HG02870 (cell line): ENCODE measurements around the gene ASGR1.
"Not testable (repeated sequence)": the region's sequence is repeated elsewhere in the genome, so short reads cannot be mapped to it uniquely, and the experiment has no call there.

Source experiments
- ATAC-seq: cut with Tn5 transposase; IDR thresholded peaks from one replicate; pipeline ENCODE4 v1.9.1; 2021; ENCODE audit warnings: mild to moderate bottlenecking, moderate library complexity; ENCODE audit not compliant: unreplicated experiment

ASGR1 gene

DNA sequence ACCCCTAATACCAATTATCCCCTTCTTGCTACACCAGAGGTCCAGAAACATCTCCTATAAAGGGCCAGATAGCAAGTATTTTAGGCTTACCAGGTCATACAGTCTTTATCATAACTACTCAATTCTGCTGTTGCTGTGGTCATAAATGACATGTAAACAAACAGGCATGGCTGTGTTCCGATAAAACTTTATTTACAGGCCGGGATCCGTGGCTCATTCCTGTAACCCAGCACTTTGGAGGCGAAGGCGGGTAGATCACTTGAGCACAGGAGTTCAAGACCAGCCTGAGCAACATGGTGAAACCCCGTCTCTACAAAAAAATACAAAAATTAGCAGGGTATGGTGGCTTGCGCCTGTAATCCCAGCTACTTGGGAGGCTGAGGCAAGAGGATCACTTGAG, 12.3 kb downstream of the ASGR1 start:
- no peak for ATAC-seq

DNA sequence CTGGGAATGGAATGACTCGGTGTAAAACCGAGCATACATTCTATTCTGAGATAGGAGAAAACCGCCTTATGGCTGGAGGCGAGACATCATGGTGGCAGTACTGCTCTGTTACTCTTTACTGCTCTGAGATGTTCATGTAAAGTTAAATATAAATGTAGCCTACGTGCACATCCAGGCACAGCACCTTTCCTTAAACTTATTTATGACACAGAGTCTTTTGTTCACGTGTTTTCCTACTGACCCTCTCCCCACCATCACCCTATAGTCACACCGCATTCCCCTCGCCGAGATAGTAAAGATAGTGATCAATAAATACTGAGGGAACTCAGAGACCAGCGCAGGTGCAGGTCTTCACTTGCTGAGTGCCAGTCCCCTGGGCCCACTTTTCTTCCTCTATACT, 19.6 kb downstream of the ASGR1 start:
- not testable (repeated sequence) for ATAC-seq

DNA sequence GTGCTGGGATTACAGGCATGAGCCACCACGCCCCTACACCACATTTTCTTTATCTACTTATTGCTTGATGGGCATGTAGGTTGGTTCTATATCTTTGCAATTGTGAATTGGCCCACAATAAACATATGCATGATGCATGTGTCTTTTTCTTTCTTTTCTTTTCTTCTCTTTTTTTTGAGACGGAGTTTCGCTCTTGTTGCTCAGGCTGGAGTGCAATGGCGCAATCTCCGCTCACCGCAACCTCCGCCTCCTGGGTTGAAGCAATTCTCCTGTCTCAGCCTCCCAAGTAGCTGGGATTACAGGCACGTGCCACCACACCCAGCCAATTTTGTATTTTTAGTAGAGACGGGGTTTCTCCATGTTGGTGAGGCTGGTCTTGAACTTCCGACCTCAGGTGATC, 20.7 kb downstream of the ASGR1 start:
- not testable (repeated sequence) for ATAC-seq

DNA sequence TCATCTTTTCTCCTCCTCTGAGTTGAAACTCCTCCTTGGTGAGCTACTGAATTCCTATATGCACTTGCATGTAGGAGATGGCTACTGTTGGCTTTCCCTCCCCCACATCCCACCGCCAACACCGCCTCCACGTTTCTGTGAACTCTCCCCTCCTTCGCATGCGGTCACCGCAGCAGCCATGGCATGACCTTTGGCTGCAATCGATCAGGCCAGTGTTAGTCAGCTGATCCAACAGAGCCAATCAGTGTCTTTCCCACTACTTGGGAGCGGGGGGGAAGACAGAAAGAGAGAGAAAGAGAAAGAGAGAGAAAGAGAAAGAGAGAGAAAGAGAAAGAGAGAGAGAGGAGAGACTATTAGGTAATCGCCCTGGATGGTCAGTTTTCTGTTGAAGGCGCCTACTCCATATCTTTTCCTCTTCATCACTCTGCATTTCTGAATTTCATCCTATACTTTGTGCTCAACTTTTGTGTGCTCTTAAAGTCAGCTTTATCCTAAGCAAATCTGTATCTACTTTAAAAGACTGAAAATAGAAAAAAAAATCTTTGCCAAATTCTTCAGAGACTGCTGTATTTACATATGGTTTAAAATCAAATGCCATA, 22.7 kb downstream of the ASGR1 start:
- no peak for ATAC-seq

DNA sequence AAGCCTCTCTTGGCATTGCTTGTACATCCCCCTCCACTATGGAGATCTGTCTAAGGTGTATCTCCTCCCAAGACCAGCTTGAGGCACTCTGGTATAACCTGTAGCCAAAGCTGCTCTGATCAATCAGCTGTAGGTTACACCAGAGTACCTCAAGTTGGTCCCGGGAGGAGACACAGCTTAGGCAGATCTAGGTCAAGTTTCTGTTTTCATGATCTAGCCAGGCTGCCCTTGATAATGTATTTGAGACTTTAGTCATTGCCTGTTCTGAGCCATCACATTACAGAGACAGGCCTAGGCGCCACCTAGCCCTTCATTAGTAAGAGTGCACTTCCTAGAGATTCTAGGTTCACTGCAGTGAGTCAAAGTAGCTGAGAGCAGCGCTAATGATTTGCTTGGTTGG, 31.4 kb downstream of the ASGR1 start:
- ATAC-seq, result no peak

DNA sequence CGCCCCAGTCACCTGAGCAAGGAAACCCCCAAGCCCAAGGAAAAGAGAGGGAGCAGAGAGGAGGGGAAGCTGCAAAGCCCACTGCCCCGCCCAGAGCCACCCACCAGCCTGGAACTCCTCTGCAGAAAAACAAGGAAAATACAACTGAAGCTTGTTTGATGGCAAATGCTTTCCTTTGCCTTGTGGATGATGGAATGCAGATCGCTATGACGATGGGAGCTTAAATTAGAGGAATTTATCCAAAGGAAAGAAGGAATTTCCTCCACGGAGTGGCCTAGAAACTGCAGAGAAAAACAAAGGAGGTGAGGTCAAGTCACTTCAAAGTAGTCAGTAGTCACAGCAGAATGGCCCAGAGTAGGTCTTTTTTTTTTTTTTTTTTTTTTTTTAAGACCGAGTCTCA, 33.1 kb downstream of the ASGR1 start:
- no peak for ATAC-seq

DNA sequence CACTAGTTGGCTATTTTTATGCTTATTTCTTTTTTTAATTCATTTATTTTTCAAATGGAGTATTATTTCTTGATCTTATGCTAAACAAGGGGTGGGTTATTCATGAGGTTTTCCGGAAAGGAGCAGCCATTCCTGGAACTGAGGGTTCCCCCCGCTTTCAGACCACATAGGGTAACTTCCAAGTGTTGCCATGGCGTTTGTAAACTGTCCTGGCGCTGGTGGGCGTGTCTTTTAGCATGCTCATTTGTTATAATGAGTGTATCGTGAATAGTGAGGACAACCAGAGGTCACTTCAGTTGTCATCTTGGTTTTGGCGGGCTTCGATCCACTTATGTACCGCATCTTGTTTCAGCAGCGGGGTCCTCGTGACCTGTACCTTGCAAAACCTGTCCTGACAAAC, 35.0 kb downstream of the ASGR1 start:
- no peak for ATAC-seq

DNA sequence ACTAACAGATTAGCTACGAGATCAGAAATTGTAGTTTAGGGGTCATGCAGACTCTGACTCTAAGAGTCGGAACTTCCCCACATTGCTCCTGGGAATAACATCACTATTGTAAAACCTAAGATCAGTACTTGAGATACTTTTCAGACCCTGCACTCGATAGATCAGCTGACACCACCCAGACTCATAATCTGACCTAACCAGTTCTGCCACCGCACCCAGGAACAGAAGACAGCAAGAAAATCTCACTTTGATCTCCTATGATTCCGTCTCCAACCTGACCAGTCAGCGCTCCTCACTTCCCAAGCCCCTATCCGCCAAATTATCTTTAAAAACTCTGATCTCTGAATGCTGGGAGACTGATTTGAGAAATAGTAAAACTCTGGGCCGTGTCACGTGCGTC, 37.3 kb downstream of the ASGR1 start:
- no peak for ATAC-seq

DNA sequence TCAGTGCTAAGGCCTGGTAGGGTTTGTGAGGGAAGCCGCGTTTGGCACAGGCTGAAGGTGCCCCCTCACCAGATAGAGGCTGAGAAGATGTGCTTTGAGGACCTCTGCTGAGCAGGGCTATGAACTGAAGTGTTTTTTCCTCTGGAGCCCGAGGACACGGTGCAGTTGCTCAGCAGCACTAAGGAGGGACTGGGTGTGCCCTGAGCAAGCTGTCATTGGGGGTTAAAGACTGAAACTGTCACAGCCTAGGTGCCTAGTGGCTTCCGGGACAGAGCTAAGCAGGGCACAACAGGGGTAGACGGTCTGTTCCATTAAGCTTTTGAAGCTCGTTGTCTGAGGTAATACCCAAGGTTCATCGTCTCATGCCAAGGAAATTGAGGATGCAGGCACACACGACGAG, 39.8 kb downstream of the ASGR1 start:
- no peak for ATAC-seq

DNA sequence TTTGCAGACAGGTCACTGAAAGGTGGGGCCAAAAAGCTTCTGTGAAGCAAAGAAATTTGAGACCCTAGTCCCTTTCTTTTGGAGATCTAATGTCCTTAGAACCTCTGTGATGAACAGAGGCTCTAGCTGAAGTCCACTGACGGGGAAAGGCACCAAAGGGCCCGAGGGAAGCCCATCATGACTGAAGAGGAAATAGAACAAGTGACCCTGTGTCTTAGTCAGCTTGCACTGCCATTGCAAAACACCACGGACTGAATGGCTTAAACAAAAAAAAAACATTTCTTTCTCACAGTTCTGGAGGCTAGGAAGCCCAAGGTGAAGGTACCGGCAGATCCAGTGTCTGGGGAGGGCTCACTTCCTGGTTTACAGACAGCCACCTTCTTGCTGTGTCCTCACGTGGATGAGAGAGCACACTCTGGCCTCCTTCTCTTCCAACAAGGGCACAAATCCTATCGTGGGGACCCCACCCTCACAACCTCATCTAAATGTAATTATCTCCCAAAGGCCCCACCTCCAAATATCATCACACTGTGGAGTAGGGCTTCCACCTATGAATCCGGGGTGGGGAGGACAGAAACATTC, 40.3 kb downstream of the ASGR1 start:
- ATAC-seq, result no peak

DNA sequence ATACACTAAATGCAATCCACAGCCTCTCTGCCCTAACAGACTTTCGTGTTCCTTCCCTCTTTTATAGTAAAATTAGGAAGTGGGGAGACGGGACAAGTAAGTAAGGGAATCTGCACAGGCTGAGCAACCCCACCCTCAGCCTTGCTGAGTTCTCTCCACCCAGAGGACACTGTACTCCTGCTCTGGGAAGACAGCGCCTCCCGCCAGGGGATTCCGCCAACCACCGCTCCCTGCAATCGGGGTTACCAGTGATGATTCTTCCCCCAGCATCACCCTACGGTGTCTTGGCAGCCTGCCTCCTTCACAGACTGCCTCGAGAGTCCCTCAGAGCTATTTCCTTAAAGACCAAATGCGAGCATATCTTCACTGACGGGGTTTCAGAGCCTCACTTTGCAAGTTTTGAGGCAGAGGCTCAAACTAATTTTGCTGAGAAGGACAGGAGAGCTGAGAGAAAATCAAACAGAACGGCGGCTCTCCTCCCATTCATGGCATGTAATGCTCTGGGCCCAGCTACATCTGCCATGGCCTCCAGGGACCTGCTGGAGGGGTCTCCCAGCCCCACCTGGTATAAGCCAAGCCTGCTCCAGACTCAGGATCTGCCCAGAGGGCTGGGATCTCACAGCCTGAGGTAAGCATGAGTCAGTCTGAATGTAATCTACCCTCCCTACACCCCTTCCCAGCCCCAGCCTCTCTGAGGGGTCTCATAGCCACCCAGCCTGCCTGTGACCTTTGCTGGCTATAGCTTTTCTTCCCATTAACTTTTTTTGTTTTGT, 41.8 kb downstream of the ASGR1 start:
- ATAC-seq, result no peak

DNA sequence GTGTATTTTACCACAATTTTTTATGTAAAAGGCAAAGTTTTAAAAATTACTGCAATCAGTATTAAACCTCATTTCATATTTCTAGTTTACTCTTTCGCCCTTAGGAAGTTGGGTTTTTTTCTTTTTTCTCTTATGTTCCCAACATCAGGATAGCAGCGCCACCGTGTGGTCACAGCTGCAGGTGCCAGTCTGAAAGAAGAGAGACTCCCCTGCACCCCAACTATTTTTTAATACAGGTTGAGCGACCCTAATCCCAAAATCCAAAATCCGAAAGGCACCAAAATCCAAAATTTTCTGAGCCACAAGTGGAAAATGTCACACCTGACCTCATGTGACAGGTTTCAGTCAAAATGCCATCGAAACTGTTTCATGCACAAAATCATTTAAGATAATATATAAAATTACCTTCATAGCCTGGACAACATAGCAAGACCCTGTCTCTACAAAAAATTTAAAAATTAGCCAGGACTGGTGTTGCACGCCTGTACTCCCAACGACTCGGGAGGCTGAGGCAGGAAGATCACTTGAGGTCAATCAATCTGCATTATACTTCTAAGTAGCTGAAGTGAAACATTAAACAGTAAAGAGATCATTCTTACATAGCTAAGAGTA, 42.8 kb downstream of the ASGR1 start:
- no peak for ATAC-seq

DNA sequence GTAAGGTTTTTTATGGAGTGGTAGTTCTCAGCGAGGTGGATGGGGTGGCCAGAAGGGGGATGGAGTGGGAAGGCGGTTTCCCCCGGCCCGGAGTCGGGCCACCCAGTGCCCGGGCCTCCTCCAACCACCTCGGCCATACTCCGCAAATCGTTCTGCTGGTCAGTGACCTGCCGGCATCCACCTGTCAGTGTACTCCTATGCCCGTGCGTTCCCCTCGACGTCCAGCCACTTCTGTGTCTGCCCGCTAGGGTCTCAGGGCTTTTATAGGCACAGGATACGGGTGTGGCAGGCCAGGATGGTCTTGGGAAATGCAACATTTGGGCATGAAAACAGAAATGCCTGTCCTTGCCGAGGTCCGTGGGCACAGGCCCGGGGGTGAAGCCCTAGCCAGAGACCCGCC, 45.3 kb downstream of the ASGR1 start:
- no peak for ATAC-seq

DNA sequence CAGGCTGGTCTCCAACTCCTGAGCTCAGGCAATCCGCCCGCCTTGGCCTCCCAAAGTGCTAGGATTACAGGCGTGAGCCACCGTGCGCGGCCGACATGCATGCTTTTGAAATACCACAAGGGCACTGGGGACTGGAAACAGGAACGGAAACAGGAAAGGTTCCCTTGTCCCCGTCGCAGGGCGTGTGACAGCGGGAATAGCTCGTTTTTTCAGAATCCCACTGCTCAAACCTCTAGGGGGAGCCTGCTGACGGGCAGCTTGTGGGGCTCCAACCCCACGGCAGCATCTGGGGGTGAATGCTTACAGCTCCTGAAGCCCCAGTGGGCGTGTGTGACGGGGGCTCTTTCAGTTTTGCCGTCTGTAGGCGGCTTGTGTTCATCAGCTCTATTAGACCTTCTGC, 45.7 kb downstream of the ASGR1 start:
- ATAC-seq, result no peak

DNA sequence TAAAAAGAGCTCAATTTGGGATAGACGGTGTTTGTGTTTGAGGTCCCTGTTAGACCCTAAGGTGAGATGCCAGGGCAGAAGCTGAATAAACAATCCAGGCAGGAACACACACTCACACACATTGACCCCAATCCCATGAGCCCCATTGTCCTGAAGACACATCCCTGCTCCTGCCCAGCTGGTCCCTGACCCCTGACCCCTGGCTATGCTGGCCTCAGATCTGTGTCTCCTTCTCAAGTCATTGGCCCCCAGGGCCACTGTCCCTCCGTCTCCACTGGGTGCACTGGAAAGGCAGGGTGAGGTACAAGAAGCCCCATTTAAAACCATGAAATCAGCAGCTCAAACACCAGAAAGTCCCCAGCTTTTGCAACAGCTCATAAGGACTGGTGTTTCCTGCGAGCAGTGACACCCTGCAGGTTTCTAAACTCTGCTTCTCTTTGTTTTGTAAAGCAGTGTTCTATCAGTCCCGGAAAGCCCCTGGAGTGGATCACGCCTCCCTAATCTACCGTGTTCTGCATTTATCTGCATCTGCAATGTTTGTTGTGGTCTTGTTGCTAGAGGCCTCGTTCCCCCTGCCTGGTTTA, 46.6 kb downstream of the ASGR1 start:
- no peak for ATAC-seq

DNA sequence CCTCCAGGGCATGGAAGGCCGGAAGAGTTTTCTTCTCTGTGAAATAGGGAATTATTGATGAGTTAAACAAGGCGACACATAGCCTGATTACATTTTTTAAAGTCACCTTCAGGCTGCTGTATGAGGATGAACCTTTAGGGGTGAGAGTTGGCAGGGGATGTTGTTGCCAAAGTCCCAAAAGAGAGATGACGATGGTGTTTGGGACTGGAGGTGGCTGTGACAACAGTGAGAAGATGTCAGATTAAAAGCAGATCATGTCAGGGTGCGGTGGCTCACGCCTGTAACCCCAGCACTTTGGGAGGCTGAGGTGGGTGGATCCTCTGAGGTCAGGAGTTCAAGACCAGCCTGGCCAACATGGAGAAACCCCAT, 47.8 kb downstream of the ASGR1 start:
- no peak for ATAC-seq

DNA sequence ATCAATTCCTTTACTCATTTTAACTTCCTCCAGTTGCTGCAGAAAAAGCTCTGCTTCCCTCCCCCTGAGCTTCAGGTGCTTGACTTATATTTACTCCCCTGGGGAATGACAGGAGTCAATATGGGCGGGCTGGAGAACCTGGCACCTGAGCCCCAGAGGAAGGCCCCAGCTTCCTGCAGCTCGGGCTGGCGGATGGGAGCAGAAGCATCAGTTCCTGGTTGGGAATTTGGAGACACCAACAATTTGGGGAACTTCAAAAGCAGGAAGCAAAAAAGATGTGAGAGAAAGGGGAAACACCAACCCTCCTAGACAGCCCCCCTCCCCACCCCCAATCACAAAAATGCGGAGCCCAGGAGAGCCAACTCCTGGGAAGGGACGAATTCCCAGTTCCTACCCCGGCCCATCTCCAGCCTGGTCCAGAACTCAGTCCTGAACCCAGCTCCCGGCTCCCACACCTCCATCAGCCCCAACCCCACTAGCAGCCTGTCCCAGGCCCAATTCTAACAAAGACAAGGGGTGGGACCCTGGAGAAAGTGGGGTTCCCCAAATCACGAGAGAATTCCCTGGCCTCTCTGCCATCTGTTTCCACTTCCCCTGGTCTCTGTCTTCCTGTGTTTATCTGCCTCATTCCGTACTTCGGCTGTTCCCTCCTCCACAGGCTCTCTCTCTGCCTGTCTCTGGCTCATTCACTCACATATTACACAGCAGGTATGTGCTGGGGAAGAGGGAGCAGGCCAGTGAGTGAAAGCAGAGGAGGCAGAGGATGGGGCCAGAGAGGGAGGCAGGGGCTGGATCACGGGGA, 48.3 kb downstream of the ASGR1 start:
- no peak for ATAC-seq

DNA sequence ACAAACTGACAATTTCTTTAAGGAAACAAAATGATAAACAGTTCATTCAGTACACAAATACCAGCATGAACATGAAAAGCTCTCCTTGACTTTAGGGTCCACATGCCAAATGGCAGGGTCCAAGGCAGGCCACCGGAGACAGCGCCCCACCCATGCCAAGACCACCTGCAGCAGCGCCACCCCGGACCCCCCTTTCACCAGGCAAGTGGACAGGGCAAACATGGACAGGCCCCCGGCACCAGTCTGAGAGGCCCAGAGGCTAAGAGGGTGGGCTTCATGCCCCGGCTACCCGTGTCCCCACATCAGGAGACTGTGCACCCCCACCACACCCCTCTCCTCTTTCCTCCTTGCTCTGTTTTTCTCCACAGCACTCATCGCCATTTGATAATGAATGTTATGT, 49.9 kb downstream of the ASGR1 start:
- ATAC-seq, result no peak

DNA sequence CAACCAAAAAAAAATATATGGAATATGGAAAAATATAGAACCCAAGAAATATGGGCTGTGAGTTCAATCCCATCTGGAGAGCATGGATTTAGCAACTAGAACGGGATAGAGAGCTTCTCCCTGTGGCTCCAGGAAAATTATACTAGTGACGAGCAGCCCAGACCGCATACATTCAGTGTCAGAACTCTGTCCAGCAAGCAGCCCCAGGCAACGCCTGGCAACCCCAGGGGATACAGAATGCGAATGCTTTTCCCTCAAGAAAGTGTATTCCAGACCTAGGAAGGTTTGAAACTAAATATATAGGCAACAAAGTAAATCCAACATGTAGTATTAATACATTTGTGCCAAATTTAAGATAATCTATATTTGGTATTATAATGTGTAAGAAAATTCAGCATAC, 51.0 kb downstream of the ASGR1 start:
- ATAC-seq, result no peak

DNA sequence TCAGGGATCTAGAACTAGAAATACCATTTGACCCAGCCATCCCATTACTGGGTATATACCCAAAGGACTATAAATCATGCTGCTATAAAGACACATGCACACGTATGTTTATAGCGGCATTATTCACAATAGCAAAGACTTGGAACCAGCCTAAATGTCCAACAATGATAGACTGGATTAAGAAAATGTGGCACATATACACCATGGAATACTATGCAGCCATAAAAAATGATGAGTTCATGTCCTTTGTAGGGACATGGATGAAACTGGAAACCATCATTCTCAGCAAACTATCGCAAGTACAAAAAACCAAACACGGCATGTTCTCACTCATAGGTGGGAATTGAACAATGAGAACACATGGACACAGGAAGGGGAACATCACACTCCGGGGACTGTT, 51.7 kb downstream of the ASGR1 start:
- not testable (repeated sequence) for ATAC-seq

DNA sequence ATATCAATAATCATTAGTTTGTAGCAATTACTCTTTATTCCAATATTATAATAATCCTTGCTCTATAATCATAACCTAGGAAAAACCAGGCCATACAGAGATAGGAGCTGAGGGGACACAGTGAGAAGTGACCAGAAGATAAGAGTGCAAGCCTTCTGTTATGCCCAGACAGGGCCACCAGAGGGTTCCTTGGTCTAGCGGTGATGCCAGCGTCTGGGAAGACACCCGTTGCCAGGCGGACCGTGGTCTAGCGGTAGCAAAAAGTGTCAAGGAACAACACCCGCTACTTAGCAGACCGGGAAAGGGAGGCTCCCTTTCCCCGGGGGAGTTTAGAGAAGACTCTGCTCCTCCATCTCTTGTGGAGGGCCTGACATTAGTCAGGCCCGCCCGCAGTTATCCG, 52.8 kb downstream of the ASGR1 start:
- ATAC-seq, result not testable (repeated sequence)
